Activated CD8-positive, alpha-beta memory T cell treated with anti-CD3 and anti-CD28 coated beads, Interleukin-2, amount 50 U/mL, for 48 hours (primary cell): ENCODE measurements around the gene GLCE.
"Not testable (repeated sequence)": the region's sequence is repeated elsewhere in the genome, so short reads cannot be mapped to it uniquely, and the experiment has no call there.

ENCODE experiments used
- DNase-seq: peaks from one replicate; pipeline ENCODE4 v3.0.0-alpha.2; 2020

The GLCE gene

DNA sequence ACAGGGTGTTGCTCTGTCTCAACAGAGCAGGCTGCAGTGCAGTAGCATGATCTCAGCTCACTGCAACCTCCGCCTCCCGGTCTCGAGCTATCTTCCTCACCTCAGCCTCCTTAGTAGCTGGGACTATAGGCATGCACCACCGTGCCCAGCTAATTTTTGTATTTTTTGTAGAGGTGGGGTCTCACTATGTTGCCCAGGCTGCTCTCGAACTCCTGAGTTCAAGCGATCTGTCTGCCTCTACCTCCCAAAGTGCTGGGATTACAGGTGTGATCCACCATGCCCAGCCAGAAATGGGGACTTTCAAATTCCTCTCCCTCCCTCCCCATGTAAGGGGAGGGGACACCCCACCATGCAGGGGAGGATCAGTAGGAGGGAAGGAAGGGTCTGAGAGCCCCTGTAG, 141.7 kb downstream of the GLCE start:
- DNase-seq = not testable (repeated sequence)

DNA sequence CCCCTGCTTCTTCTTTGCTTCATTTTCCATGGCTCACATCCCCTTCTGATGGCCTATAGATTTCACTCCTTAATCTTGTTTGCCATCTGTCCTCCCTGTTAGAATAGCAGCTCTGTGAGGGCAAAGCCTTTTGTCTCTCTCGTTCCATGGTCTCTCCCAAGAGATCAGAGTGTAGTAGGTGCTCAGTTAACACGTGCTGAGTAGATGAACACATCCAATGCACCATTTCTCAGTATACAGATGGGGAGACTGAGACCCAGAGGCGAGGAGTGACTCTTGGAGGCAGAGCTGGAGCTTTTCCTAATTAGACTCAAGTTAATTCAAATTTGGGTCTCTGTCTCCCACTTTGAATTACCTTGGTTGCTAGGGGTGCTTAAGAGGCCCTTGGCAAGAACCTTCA, 142.5 kb downstream of the GLCE start:
- DNase-seq = no peak

DNA sequence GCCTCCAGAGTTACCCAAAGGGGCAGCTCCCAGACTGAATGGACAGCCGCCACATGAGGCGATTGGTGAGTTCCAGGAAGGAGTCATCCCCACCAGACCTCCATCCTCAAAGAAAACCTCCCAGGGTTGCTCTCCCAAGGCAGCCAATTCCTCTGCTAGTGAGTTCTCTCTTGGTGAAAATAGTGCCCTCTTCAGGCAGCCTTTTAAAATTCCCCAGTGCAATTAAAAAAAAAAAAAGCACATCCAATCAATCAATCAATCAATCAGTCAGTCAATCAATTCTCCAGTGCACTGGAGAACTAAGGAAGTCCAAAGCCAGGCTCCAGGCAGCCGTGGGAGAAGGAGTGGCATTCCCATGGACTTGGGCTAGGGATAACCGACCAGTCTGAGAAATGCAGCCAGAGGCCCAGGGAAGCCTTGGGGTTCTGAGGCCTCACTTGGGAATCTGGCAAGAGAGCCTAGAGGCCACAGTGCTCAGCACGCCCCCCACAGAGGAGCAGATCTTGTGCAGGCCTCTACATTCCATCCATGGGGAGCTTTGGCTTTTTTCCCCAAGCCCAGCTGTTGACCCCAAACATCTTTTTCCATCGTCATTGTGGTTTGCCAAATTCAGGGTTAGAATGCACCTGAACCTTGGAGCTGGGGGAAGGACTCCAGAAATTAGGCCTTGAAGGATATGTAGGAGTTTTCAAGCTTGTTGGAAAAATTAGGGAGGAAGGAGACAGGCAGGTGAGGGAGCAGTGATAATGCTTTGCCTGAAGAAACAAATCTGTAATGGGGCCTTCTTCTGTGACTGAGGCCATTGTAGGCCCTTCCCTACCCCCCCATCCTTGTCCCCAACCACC, 143.1 kb downstream of the GLCE start:
- no peak for DNase-seq

DNA sequence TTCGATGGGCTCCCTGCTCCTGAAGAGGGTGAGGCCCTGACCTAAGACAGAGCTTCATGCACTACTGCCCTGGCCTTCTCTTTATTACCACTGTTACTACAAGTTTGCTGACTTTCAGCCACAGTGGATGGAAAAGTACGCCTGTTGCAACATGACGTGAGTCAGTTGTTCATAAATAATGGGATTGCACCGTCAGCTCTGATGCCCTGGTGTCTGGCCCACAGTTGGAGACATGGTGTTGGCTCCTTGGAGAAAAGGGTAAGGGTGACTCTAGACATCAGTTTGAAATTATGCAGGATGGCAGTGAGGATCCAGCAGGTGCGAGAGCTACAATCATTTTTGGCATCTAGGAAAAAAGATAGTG, 143.7 kb downstream of the GLCE start:
- DNase-seq = no peak

DNA sequence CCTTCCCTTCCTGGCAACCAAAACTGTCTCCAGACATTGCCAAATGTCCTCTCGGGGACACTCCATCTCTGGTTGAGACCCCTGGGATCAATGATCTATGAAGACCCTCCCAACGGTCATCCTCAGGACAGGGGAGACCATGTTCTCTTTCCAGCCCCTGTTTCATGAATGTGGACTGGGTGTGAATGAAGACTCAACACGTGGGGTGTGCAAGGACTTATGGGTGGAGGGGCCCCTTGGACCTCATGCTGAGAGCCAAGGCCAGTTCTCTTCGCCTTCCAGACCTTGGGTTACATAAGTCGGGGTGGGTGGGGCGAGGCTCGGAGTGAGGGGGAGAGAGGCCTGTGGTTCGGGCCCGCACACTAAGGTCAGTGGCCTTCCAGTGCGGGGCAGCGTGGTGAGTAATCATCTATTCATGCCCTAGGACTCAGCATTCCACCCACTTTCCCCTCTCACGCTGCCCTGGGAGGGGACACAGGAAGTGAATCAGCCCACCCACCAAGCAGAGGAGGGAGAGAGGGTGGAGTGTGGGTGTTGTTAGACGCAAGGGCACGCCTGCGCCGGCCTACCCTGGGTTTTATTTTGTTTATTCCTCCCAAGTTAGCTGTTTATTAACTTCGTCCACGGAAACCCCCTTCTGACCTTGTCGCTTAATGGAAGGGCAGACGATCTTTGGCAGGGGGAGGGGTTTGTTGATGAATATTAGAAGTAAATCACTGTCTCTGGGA, 144.9 kb downstream of the GLCE start:
- no peak for DNase-seq

DNA sequence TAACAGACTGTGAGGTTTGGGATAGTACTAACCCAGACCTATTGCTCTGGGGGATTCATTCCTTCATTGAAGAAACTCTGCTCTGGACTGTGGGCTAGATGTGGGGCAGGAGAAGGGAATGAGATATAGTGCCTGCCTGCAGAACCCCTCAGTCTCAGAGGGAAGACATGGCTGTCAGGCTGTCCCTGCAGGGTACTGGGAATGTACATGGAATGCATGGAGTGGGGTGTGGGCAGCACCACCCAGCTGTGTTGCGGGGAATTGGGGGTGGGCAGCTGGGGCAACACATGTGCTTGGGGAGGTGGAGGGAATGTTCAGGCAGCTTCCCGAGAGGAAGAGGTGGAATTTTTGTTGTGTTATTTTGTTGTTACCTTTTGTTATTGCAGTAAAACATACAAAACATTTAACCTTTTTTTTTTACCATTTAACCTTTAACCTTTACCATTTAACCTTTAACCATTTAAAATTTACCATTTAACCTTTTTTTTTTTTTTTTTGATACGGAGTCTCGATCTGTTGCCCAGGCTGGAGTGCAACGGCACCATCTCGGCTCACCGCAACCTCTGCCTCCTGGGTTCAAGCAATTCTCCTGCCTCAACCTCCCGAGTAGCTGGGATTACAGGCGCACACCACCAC, 145.6 kb downstream of the GLCE start:
- no peak for DNase-seq

DNA sequence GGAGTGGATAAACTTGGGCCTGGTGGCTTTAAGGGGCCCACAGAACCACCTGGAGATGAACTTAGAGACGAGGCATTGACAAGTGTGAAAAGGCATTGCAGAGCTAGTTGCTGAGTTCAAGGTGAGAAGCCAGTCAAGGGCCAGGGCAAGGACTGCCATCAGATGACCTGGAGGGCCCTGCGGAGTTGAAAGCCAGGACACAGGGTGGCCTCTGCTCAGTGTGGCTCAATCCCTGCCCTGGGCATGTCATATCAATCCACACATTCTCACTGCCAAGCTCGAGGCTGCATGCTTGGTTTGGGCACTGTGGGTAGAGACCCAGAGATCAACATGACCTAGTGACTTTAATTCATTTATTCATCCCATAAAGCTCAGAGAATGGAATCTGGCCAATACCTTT, 147.5 kb downstream of the GLCE start:
- no peak for DNase-seq

DNA sequence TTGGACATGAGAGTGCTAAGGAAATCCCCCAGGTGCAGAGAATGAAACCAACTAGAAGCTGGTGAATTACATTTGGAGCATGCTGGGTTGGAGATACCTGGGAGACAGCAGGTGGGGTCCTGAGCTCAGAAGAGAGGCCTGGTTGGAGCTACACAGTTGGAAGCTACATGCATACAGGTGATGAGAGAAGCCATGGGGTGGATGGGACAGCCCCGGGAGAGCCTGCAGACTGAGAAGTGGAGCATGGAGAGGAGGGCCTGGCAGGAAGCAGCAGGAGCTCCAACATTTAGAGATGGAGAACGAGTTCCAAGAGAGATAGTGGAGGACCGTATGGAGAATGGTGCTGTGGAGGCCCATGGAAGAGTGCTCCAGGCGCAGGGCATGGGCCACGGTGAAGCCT, 148.5 kb downstream of the GLCE start:
- DNase-seq = no peak

DNA sequence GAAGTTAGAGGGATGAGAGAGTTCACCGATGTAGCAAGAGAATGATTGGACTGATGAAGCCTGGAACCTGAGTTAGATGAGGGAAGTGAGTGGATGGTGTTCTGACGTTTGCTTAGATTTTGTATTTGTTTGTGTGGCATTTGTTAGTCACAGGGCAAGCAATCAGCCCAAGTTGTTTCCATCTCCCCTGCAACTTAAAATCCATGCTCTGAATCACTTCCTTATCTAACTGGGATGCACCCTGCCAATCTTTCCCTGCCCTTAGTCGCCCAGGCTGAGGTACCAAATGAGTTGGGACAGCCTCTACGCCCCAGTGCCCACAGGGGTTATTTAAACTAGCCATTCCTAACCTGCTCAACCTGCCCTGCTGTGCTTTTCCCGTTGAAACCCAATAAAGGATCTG, 150.9 kb downstream of the GLCE start:
- DNase-seq = no peak

DNA sequence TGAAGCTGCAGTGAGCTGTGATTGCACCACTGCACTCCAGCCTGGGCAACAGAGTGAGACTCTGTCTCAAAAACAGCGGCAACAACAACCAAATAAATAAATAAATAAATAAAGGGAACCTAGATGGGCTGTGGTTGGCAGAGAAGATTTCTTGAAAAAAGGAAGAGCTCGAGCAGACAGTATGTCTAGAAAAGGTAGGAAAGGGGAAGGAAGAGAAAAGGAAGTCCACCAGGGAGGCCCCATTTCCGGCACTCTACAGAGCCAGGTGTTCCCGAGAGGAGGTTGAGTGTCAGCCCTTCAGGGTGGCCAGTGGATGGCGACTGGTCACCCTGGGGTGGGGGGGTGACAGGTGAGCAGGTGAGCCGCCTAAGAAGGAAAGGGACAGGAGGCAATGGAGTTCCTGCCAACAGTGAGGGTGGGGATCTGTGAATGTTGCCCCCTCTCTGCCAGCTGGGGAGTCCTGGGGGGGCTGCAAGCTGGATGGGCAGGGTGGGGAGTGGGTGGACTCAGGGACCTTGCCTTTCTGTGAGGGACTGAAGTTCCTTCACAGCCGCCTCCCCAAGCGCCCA, 153.1 kb downstream of the GLCE start:
- no peak for DNase-seq

DNA sequence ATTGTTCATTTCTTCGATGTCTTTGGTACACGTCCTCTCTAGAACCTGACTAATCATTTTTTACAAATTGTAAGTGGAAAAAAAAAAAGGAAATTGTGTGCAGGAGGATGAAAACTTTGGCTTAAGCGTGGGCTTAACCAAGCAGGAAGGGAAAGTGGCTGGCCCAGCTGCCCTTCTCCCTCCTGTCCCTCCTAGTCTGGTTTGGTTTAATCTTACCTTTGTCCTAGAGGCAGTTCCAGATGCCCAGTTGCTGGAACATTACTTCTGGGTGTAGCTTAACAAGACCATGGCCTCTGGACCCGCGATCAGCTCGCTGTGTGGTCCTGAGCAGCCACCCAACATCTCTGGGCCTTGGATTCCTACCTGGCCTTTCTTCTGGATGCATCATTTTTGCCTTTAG, 153.7 kb downstream of the GLCE start:
- DNase-seq = no peak

DNA sequence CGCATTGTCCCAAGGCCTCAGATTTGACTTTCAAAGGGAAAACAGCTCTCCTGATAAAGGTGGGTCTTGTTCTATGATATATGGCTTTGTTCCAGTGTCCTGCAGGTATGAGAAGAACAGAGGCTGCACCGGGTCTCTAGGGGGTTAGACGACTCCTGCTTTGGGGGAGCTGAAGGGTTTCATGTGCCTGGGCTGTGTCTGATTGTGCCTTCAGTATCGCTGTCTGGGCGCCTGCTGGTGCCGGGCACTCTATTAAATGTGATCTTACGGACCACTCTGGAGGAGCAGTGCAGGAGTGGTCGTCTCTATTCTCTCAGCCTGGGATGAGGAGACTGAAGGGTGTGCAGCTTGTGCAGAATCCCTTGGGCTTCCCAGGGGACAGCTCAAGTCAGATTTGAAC, 154.3 kb downstream of the GLCE start:
- DNase-seq = no peak

DNA sequence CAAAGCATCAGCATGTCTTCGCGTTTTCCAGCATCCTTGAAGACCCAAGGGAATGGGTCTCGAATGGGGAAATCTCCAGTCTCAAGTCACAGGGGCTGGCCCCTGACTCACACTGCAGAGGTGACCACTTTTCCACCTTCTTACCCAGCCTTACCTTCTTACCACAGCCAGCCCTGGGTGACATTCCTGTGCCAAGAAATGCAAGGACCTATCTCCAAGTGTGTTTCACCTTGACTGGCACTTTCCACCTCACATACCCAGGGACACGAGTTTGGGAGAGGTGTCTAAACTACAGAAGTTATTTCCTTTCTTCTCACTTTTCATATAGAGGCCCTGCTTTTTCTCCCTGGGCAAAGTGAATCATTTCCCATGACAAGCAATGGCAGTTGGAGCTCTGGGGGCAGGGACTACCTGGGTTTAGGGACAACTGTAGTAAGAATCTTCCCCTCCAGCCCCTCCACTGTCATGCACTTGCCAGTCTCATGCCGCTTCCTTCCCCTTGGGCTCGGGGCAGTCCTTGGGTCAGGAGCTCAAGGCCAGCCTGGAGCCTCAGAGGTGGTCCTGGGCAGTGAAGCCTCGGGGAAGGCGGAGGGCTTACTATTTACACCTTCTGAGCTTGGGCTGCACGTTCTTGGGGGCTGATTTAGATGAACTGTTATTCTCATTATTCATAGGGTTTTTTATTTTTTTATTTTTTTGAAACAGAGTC, 155.1 kb downstream of the GLCE start:
- DNase-seq = no peak

DNA sequence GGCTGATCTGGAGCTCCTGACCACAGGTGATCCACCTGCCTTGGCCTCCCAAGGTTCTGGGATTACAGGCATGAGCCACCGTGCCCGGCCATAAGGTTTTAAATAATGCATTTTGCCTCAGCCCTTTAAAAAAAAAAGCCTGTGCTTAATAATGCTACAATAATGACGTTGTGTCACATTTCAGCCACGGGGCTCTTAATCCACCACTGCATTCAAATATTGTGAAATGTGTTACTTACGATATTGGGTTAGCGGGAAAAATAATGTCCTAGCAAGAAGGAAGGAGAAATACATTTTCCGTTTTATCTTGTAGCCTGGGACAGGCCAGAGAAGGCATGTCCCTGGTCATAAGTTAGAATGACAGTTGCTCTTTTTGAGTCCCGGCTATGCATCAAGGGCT, 155.9 kb downstream of the GLCE start:
- no peak for DNase-seq

DNA sequence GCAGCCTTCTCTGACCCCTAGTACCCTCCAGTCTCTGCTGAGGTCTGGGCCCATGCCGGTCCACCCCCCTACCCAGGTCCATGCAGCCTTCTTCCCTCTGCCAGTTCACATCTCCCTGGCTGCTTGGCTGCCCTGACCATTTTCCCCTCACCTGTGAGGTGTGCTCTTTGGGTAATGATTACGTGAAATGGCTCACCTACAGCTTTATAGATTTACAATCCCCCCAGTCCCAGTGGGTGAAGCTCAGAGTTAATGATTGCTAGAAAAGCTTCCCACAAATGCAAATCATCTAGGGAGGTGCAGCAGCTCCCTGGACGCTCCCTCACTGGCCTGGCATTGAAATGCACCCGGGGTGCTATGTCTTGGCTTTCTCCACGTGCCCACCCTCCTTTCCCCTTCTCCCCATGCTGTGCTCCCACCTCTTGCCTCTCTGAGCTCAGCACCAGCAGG, 157.0 kb downstream of the GLCE start:
- DNase-seq = no peak

DNA sequence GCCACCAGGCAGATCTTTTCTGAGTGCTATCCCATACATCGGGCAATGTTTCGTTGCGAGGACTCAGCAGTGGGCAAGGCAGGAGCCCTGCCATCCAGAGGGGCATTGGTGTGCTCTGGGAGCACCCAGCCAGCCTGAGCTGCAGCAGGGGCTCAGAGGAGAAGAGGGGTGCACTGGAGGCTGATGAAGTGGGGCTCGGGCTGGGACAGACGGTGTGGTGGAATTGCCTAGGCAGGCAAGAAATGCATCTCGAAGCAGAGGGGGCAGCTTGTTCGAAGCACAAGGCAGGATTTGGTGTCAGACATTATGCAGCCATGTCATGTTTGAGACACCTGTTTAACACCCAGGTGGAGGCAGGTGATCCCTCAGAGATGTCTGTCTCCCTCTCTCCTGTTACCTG, 157.6 kb downstream of the GLCE start:
- no peak for DNase-seq

DNA sequence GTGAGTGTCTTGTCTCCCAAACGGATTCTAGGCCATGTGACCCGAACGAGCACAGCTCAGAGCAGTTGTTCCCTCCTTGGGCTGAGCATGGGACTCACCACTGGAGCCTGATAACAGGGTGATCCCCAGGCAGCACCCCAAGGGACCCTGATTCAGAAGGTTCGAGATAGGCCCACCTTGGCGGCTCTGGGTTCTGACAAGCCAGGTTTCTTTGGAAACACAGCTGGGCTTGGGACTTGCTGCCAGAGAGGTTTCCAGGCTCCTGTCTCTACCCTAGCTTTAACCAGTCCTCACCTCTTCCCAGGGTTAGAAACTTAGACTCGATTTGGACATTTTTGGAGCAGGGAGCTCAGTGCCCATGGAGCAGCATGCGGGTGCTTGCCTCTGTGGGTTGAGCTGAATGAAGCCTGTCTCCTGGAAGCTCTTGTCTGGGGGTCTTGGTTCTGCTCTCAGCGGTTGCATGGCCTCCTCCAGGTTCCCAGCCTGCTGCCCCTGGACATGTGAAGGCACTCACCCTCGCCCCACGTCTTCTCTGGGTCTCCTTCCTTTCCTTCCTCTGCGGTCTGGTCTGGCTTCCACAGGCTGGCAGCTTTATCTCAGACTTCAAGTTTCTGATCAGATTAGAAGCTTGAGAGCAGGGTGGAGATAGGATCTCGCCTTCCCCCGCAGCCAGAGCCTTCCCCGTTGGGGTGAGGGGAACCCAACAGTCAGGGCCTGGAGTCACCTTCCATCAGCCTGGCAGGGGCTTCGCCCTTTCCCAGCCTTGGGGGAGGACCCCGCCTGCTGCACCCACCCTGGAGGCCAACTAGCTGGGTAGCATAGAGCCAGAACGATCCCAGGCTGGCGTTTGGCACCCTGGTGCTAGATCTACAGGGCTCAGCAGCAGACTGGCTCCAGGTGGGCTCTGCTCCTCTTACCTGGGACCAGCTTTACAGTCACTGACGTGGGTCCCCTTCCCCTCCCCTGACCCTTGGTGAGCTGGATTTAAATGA, 159.2 kb downstream of the GLCE start:
- DNase-seq = no peak

DNA sequence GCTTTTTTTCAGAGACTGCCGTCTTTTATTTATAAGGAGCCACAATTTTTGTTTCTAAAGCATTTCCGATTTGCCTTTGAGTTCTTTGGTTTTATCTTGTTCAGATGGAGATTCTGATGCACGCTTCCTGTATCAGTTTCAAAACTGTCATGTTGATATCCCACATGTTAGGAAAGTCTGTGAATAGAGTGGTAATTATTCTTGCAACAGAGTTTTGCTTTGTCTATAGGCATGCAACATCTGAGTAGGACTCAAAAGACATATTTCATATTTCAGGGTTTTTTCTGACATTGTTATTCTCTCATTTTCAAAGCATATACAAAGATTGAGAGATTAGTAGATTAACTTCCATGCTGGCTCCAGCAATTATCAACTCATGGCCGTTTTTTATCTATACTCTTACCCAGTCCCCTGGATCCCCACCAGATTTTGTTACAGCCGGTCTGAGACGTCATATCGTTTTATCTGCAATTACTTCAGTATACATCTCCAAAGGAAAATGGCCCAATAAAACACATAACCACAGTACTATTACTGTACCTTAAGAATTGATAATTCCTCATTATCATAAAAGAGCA, 160.6 kb downstream of the GLCE start:
- DNase-seq = no peak
